IPS DF 4.7 (cell line): ENCODE measurements around the gene WDR86.

Source experiments
- DNase-seq: peaks from one replicate; pipeline ENCODE4 v3.0.0-alpha.2; 2013; ENCODE audit warnings: low spot score; ENCODE audit errors: extremely low read depth

Gene WDR86

GRCh38 chr7:151406886-151407583 is 2.8 kb downstream of the WDR86 start:
- DNase-seq, result no peak

- no peak for DNase-seq
These were observed 3.6 kb downstream of the WDR86 start for GRCh38 chr7:151406051-151406875.

- no peak for DNase-seq
These were observed 4.2 kb downstream of the WDR86 start for GRCh38 chr7:151405588-151405987.

- DNase-seq, result no peak
These were observed 4.8 kb downstream of the WDR86 start for GRCh38 chr7:151405056-151405455.

GRCh38 chr7:151404216-151405011 is 5.4 kb downstream of the WDR86 start:
- no peak for DNase-seq

GRCh38 chr7:151403764-151404163 is 6.1 kb downstream of the WDR86 start:
- no peak for DNase-seq

- no peak for DNase-seq
These were observed 7.6 kb downstream of the WDR86 start for GRCh38 chr7:151402029-151402835.

- DNase-seq, result no peak
These were observed 9.1 kb downstream of the WDR86 start for GRCh38 chr7:151400626-151401315.

- DNase-seq, result no peak
These were observed 9.9 kb downstream of the WDR86 start for GRCh38 chr7:151399906-151400305.

GRCh38 chr7:151399305-151399601 is 10.6 kb downstream of the WDR86 start:
- no peak for DNase-seq

GRCh38 chr7:151398446-151399304 is 11.2 kb downstream of the WDR86 start:
- no peak for DNase-seq

GRCh38 chr7:151397026-151397425 is 12.8 kb downstream of the WDR86 start:
- DNase-seq, result no peak

- no peak for DNase-seq
These were observed 13.4 kb downstream of the WDR86 start for GRCh38 chr7:151396328-151396970.

- DNase-seq, result no peak
These were observed 14.8 kb downstream of the WDR86 start for GRCh38 chr7:151395036-151395367.

GRCh38 chr7:151394076-151395035 is 15.5 kb downstream of the WDR86 start:
- DNase-seq, result no peak

- DNase-seq, result no peak
These were observed 16.5 kb downstream of the WDR86 start for GRCh38 chr7:151393031-151393977.

- DNase-seq, result no peak
These were observed 17.4 kb downstream of the WDR86 start for GRCh38 chr7:151392426-151392825.
